ENCODE results near the gene PEPD.

The PEPD gene

DNA sequence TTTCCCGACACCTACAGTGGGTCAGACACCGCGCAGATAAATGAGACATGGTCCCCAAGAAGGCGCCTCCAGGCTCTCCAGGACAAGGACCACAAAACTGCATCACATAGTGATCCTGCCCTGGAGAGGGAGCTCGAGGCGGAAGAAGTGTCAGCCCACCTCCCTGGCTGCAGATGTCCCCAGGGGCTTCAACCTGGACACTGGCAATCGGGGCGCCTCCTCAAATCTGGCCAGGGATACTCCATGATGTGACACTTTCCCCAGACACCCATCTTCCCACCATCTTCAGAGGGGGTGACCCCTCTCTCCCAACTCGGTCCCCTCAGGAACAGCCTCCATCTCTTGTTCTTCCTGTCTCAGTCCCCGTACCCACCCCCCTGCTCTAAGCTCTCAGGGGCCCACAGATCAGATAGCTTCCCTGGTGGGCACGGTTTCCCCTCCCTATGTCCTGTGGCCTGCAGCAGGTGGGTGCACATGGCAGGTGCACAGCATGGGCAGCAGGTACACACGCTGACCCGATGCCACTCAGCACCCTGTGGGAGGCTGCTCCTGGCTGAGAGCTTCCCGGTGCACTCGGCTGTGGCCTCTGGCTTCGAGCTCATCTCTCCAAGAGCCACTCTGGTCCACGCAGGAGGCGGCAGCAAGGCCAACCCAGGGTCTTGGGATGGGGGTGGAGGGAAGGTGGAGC is 61.2 kb downstream of the PEPD start:
- in situ Hi-C loops (cut with MboI; ENCODE audit: low sequenced_read_pairs) = no loop called here

GRCh38 chr19:33459222-33460090 is 62.1 kb downstream of the PEPD start:
- in situ Hi-C loops (cut with MboI; ENCODE audit: low sequenced_read_pairs) = no loop called here

DNA sequence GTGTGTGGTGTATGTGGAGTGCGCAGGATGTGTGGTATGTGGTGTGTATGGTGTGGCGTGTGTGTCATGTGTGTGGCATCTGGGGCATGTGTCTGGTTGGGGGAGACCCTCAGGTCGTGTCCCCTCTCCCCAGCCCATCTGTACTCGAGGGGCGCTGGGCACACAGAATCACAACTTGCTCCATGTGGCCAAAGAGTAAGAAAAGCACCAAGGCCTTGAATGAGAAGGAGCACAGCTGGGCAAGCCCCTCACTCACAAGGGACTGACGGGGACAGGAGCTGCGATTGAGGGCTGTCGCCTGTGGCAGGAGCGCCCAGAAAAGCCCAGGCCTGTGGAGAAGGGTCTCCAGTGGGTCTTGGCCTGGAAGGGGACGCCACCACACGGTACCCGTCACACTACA is 62.8 kb downstream of the PEPD start:
- in situ Hi-C loops (cut with MboI; ENCODE audit: low sequenced_read_pairs) = no loop called here

DNA sequence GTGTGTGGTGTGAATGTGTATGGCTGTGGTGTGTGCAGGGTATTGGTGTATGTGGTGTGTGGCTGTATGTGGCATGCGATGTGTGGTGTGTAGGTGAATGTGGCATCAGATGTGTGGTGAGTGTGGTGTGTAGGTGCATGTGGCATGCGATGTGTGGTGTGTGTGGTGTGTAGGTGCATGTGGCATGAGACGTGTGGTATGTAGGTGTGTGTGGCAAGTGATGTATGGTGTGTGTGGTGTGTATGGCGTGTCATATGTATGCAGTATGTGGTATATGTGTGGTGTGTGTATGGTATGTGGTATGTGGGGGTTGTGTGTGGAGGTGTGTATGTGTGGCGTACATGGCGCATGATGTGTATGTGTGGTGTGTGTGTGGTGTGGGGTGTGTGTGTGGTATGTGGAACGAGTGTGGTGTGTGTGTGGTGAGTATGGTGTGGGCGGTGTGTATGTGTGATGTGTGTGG is 63.4 kb downstream of the PEPD start:
- in situ Hi-C loops (cut with MboI; ENCODE audit: low sequenced_read_pairs) = no loop called here

- in situ Hi-C loops (cut with MboI; ENCODE audit: low sequenced_read_pairs) = no loop called here
Measured at GRCh38 chr19:33456845-33457220, 64.8 kb downstream of the PEPD start.

DNA sequence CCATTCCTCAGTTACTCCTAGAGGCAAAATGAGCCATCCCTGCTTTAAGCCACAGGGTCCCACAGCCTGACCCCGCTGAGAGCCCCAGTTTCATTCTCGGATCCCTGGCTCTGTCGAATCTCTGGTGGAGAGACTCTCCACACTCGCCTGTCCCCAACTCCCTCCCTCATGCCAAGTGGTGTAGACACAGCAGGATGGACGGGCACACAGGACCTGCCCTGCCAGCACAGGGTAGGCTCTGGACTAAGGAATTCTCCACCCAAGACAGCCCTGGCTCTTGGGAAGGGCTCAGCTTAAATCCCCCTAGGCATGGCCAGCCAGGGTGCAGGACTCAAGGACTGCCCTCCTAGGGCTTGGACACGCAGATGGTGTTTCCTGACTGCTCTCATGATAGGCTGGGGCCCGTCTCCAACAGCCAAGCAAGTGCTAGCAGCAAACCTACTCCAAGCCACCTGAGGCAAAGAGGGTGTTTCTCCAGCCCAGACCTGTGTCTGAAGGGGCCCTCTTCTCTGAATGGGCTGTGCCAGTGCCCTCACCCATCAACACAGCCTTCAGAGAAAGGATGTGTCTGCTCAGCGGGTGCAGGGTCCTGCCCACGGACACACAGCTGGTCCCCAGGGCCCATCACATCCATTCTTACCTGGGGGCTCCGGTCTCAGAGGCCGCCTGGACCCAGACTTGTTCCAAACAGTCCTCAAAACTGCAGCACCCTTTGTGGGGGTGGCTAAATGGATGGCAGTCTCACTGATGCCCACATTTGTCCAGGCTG is 65.3 kb downstream of the PEPD start:
- in situ Hi-C loops (cut with MboI; ENCODE audit: low sequenced_read_pairs) = no loop called here

GRCh38 chr19:33453265-33453664 is 68.3 kb downstream of the PEPD start:
- in situ Hi-C loops (cut with MboI; ENCODE audit: low sequenced_read_pairs) = no loop called here

DNA sequence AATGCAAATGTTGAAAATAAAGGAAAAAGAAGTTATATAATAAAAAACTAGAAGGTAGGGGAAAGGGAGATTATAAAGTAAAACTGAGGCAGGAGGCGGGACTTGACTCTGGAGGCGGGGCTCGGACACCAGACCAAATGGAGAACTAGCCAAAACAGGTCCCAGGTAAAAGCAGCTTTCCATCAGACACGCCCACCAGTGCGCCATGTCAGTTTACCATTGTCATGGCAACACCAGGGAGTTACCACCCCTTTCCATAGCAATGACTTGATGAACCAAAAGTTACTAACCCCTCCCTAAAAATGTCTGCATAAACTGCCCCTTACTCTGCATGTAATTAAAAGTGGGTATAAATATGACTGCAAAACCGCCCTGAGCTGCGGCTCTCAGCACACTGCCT is 70.9 kb downstream of the PEPD start:
- in situ Hi-C loops (cut with MboI; ENCODE audit: low sequenced_read_pairs) = no loop called here

- in situ Hi-C loops (cut with MboI; ENCODE audit: low sequenced_read_pairs) = no loop called here
Measured at GRCh38 chr19:33449799-33450198, 71.8 kb downstream of the PEPD start.

DNA sequence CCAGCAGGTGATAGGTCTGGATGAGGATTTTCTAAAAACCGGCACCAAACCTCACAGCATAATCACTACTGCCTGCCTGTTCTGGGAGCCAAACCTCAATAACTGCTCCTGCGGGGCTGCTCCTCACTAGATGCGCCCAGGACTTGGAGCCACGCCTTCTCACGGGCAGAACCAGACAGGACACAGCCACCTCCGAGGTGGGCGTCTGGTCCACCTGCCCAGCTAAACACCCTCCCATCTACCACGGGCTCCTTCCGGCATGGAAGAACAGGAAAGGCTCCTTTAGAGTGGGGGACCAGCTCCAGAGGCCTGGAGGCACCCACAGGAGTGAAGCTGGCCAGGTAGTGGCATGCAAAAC is 73.5 kb downstream of the PEPD start:
- in situ Hi-C loops (cut with MboI; ENCODE audit: low sequenced_read_pairs) = no loop called here

DNA sequence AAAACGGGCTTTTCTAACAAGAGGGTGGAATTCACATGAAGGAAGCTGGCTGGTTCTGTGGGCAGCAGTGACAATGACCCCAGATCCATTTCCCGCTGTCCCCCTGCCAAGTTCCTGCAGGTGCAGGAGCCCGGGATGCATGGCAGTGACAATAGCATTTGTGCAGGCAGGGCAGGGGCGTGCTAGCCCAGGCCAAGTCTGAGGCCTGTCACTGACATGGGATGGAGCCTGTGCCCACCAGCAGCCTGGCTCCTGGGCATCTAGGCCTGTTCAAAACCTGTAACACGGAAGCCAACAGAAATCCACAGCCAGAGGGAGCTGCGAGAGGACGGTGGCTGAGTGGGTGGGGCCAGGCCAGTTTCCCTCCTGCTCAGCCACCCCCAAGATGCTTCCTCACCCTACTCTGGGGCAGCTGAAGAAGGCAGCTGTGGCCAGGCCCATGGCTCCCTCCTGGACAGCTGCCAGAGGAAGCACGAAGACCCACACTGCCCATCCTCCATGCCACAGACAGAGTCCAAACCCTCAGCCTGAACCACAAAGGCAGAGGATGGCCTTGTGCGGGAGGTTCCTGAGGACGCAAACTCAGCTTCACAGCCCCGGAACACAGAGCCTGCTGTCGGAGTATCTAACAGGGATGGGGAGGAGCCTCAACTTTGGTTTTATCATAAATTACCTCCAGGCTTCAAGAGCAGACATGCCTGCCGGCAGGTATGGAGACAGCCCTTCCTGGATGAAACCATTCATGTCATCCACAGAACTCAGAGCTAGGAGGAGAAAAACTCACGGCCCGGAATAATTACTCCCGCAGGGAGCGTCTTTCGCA is 74.0 kb downstream of the PEPD start:
- in situ Hi-C loops (cut with MboI; ENCODE audit: low sequenced_read_pairs) = no loop called here

GRCh38 chr19:33446330-33447293 is 75.0 kb downstream of the PEPD start:
- in situ Hi-C loops (cut with MboI; ENCODE audit: low sequenced_read_pairs) = no loop called here

GRCh38 chr19:33445442-33446329 is 75.9 kb downstream of the PEPD start:
- in situ Hi-C loops (cut with MboI; ENCODE audit: low sequenced_read_pairs) = no loop called here

GRCh38 chr19:33444562-33445441 is 76.8 kb downstream of the PEPD start:
- in situ Hi-C loops (cut with MboI; ENCODE audit: low sequenced_read_pairs) = no loop called here

DNA sequence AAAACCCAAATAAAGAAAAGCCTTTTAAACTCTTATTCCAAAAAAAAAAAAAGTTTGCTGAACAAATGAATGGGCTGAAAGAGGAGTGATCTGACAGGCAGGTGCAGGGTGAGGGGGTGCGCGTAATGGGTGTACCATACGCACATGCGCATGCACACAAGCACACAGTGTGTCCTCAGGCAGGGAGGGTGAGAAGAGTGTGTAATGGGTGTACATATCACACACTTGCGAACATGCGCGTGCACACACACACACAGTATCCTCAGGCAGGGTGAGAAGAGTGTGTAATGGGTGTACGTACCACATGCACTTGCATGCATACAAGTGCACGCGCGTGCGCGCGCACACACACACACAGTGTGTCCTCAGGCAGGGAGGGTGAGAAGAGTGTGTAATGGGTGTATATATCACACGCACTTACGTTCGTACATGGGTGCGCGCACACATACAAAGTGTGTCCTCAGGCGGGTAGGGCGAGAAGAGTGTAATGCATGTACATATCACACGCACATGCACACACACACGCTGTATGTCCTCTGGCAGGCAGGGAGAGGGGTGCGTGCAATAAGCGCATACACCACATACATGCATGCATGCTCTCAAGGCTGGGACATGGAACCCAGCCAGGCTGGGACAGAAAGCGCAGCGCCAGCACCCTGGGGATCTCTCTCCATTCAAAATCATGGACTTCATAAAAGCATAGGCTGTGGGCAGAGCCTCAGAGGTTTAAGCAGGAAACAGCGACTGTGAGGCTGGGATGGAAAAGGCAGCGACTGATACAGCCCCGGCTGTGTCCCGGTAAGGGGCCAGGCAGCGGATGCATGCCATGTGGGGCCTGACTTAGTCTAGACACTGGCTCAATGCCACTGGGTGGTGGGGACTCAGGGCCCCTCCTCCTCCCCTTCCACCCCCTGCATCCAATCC is 77.7 kb downstream of the PEPD start:
- in situ Hi-C loops (cut with MboI; ENCODE audit: low sequenced_read_pairs) = no loop called here

- in situ Hi-C loops (cut with MboI; ENCODE audit: low sequenced_read_pairs) = no loop called here
Measured at GRCh38 chr19:33442706-33443105, 78.9 kb downstream of the PEPD start.

DNA sequence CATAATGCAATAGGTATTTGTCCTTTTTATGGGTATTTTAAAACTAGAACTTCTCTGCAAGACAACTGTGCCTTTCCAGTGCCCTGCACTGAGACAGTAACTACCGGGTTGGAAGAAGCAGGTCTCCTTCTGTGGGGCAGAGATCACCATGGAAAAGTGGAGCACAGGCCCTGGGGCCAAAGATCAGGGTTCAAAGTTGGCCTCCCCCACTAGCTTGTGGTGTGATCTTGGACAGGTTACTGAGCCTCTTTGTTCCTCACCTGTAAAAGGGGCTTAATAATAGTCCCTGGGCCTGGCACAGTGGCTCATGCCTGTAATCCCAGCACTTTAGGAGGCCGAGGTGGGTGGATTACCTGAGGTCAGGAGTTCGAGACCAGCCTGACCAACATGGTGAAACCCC is 79.8 kb downstream of the PEPD start:
- in situ Hi-C loops (cut with MboI; ENCODE audit: low sequenced_read_pairs) = no loop called here

Data from hTERT RPE-1 (cell line).